Erythroblast (primary cell): Measurements from ENCODE around the gene RNF43.

Source experiments
- GATA1 ChIP-seq: IDR thresholded peaks from 2 replicates; pipeline ENCODE4 v1.6.1; 2011; ENCODE audit warnings: low read depth, mild to moderate bottlenecking, control low read depth, low read length, moderate library complexity
- POLR2A ChIP-seq: IDR thresholded peaks from 2 replicates; pipeline ENCODE4 v1.6.1; 2011; ENCODE audit warnings: mild to moderate bottlenecking, low read length

DNA sequence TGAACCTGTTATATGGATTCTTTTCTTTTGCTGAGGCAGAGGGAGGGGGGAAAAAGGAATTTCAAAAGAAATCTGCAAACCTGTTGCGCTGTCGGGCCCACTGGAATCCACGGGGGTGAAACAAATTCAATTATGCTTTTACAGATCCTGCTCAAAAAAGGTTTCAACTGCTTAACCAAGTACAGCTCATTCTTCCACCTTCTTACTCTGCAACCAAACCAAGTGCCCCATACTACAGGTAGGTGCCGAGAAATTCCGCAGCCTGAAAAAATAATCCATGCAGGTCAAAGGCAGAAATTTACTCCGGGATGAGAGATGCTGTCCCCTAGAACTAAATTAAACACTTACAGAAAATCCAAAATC, 416 bp downstream of the RNF43 start:
- TF ChIP-seq POLR2A (no peak), GATA1 (no peak)
